H1 (cell line): Measurements from ENCODE around the gene IGSF23. TPM values are rescaled to one million over a fixed set of nuclear protein-coding genes. Genes with fewer than 3 reads are reported as not detected.

ENCODE experiments used
- CTCF ChIA-PET: fragments of 300-600 bp; sonication (Branson Sonifier 250); formaldehyde crosslinking; loops from one replicate; lab custom pipeline; 2021; ENCODE audit not compliant: partially characterized antibody; lab: Charles Lee
- POLR2A ChIA-PET: fragments of 300-600 bp; sonication (Branson Sonifier 250); formaldehyde crosslinking; loops from one replicate; lab custom pipeline; 2021; ENCODE audit warnings: inconsistent platforms; ENCODE audit not compliant: partially characterized antibody; lab: Charles Lee
- DNase-seq, 2 experiments: peaks; one replicate each; pipeline versions ENCODE4 v3.0.0 to v3.0.0-alpha.2; 2010 to 2022; ENCODE audit warnings: low spot score in 2 of 2, low read depth in 1 of 2, mixed read lengths in 1 of 2
- FAIRE-seq: peaks from 2 replicates; lab custom pipeline; 2011; peaks lifted over from hg19 to GRCh38; lab: Jason Lieb, UNC
- H2AFZ ChIP-seq: 2 replicates; pipeline ENCODE4 v1.8.1; 2012; ENCODE audit warnings: low read length, inconsistent platforms
- H2AK5ac ChIP-seq: 2 replicates; pipeline ENCODE4 v1.6.1; 2013; ENCODE audit warnings: low read depth, low read length
- H2BK120ac ChIP-seq: replicated peaks from 2 replicates; pipeline ENCODE3; 2013; ENCODE audit warnings: low read depth, low read length, inconsistent platforms
- H2BK12ac ChIP-seq: 2 replicates; pipeline ENCODE4 v1.6.1; 2013; ENCODE audit warnings: low read depth, low read length
- H2BK15ac ChIP-seq: 2 replicates; pipeline ENCODE4 v1.6.1; 2013; ENCODE audit warnings: low read length
- H2BK20ac ChIP-seq: 2 replicates; pipeline ENCODE4 v1.6.1; 2013; ENCODE audit warnings: low read length
- H2BK5ac ChIP-seq: 2 replicates; pipeline ENCODE4 v1.6.1; 2013; ENCODE audit warnings: low read depth, low read length
- H3K14ac ChIP-seq: 2 replicates; pipeline ENCODE4 v1.6.1; 2013; ENCODE audit warnings: inconsistent platforms; ENCODE audit not compliant: insufficient read length
- H3K18ac ChIP-seq: 2 replicates; pipeline ENCODE4 v1.6.1; 2013; ENCODE audit warnings: low read length; ENCODE audit errors: extremely low read depth
- H3K23ac ChIP-seq: 2 replicates; pipeline ENCODE4 v1.6.1; 2013; ENCODE audit warnings: inconsistent platforms; ENCODE audit not compliant: insufficient read length
- H3K23me2 ChIP-seq: 2 replicates; pipeline ENCODE4 v1.6.1; 2013; ENCODE audit warnings: low read depth, low read length
- H3K27ac ChIP-seq: 2 replicates; pipeline ENCODE4 v1.6.1; 2011; ENCODE audit warnings: low read depth, low read length, inconsistent platforms
- H3K27me3 ChIP-seq, 4 experiments: replicated peaks in 1 of 4; 1 replicate in 1 of 4; 2 replicates in 3 of 4; pipeline versions ENCODE4 v1.6.1 to v1.8.1; 2011 to 2013; ENCODE audit warnings: low read length in 3 of 4, mild to moderate bottlenecking in 3 of 4, inconsistent platforms in 2 of 4, mixed read lengths in 2 of 4, moderate library complexity in 1 of 4; ENCODE audit not compliant: control insufficient read depth in 3 of 4, insufficient read depth in 3 of 4; ENCODE audit errors: extremely low read depth in 1 of 4
- H3K36me3 ChIP-seq, 4 experiments: 2 replicates each; pipeline versions ENCODE4 v1.6.1 to v1.8.1; 2011 to 2013; ENCODE audit warnings: mild to moderate bottlenecking in 4 of 4, low read length in 3 of 4, moderate library complexity in 2 of 4, control low read depth in 1 of 4, inconsistent platforms in 1 of 4; ENCODE audit not compliant: insufficient read depth in 4 of 4, control insufficient read depth in 2 of 4
- H3K4ac ChIP-seq: replicated peaks from 2 replicates; pipeline ENCODE3; 2013; ENCODE audit warnings: low read length, low read depth, mixed read lengths, inconsistent platforms; ENCODE audit not compliant: insufficient read length
- H3K4me1 ChIP-seq, 4 experiments: replicated peaks in 1 of 4; 1 replicate in 1 of 4; 2 replicates in 3 of 4; pipeline versions ENCODE4 v1.6.1 to v1.8.1; 2011 to 2013; ENCODE audit warnings: low read length in 3 of 4, inconsistent platforms in 2 of 4, mixed read lengths in 1 of 4; ENCODE audit not compliant: insufficient read depth in 4 of 4, control insufficient read depth in 3 of 4
- H3K4me2 ChIP-seq, 2 experiments: 2 replicates each; pipeline versions ENCODE4 v1.6.1 to v1.8.1; 2011 to 2013; ENCODE audit warnings: low read depth in 2 of 2, low read length in 2 of 2, control low read depth in 1 of 2, inconsistent platforms in 1 of 2, mild to moderate bottlenecking in 1 of 2; ENCODE audit not compliant: insufficient read depth in 1 of 2
- H3K4me3 ChIP-seq, 4 experiments: fragments of 200-600, 300-600 bp in 1 of 4; sonication (generic), shearing (Covaris generic), sonication (Bioruptor Twin) in 1 of 4; 2 replicates each; pipeline versions ENCODE4 v1.5.1 to v1.8.1; 2011 to 2016; ENCODE audit warnings: low read length in 4 of 4, low read depth in 3 of 4, control low read depth in 2 of 4, inconsistent platforms in 2 of 4, mild to moderate bottlenecking in 2 of 4, mixed read lengths in 1 of 4, moderate library complexity in 1 of 4; ENCODE audit not compliant: insufficient read depth in 2 of 4; ENCODE audit errors: extremely low read depth in 1 of 4
- H3K56ac ChIP-seq: replicated peaks from 2 replicates; pipeline ENCODE3; 2013; ENCODE audit warnings: low read depth, mild to moderate bottlenecking, mixed read lengths, low read length, inconsistent platforms; ENCODE audit not compliant: insufficient read length
- H3K79me1 ChIP-seq: 2 replicates; pipeline ENCODE4 v1.6.1; 2013; ENCODE audit warnings: low read depth, low read length, control low read depth
- H3K79me2 ChIP-seq, 2 experiments: 2 replicates each; pipeline versions ENCODE4 v1.6.1 to v1.8.1; 2012 to 2013; ENCODE audit warnings: low read length in 2 of 2, mild to moderate bottlenecking in 2 of 2, inconsistent platforms in 1 of 2; ENCODE audit not compliant: insufficient read depth in 2 of 2, control insufficient read depth in 1 of 2
- H3K9ac ChIP-seq, 4 experiments: replicated peaks in 1 of 4; 1 replicate in 1 of 4; 2 replicates in 3 of 4; pipeline versions ENCODE4 v1.6.1 to v1.8.1; 2011 to 2013; ENCODE audit warnings: low read depth in 3 of 4, low read length in 3 of 4, control low read depth in 2 of 4, mild to moderate bottlenecking in 2 of 4, moderate library complexity in 2 of 4, inconsistent platforms in 1 of 4; ENCODE audit errors: extremely low read depth in 1 of 4
- H3K9me3 ChIP-seq, 2 experiments: 2 replicates each; pipeline versions ENCODE4 v1.6.1 to v1.8.1; 2012 to 2013; ENCODE audit warnings: mild to moderate bottlenecking in 2 of 2, moderate library complexity in 2 of 2, control low read depth in 1 of 2, inconsistent platforms in 1 of 2, low read depth in 1 of 2, low read length in 1 of 2, mixed read lengths in 1 of 2; ENCODE audit not compliant: insufficient read depth in 2 of 2
- H4K20me1 ChIP-seq, 2 experiments: replicated peaks in 1 of 2; 2 replicates each; pipeline versions ENCODE3 to v1.8.1; 2011 to 2013; ENCODE audit warnings: inconsistent platforms in 2 of 2, low read length in 2 of 2, mild to moderate bottlenecking in 1 of 2; ENCODE audit not compliant: insufficient read depth in 2 of 2, control insufficient read depth in 1 of 2
- H4K5ac ChIP-seq: 2 replicates; pipeline ENCODE4 v1.6.1; 2013; ENCODE audit warnings: low read length, low read depth, mixed read lengths, inconsistent platforms; ENCODE audit not compliant: insufficient read length
- H4K8ac ChIP-seq: 2 replicates; pipeline ENCODE4 v1.8.0; 2013; ENCODE audit warnings: mild to moderate bottlenecking, moderate library complexity, low read length, inconsistent platforms; ENCODE audit not compliant: insufficient read depth; ENCODE audit errors: extremely low read depth
- H4K91ac ChIP-seq: replicated peaks from 2 replicates; pipeline ENCODE3; 2013; ENCODE audit warnings: low read length, mixed read lengths, inconsistent platforms; ENCODE audit not compliant: insufficient read length
- E2F6 ChIP-seq: IDR thresholded peaks from 2 replicates; pipeline ENCODE4 v1.6.1; 2012; ENCODE audit warnings: inconsistent platforms
- FOSL1 ChIP-seq: IDR thresholded peaks from 2 replicates; pipeline ENCODE4 v1.6.1; 2011; ENCODE audit warnings: mild to moderate bottlenecking, low read depth, low read length, moderate library complexity; ENCODE audit not compliant: insufficient read depth
- SIRT6 ChIP-seq: IDR thresholded peaks from one replicate; pipeline ENCODE4 v1.7.1; 2012; ENCODE audit warnings: low read length, inconsistent platforms
- TAF7 ChIP-seq: optimal IDR thresholded peaks from 2 replicates; pipeline ENCODE3; 2011; ENCODE audit warnings: low read depth, mild to moderate bottlenecking, inconsistent platforms, low read length, moderate library complexity, borderline replicate concordance
- WGBS, 2 experiments: shearing (Covaris generic) in 1 of 2; methylation state at CpG; one replicate each; pipeline versions ENCODE4 v1.1.6 to v1.1.7; 2013 to 2015; ENCODE audit warnings: low lambda C conversion rate in 2 of 2, mixed read lengths in 2 of 2, inconsistent platforms in 1 of 2, low coverage in 1 of 2, missing lambda C conversion rate in 1 of 2; ENCODE audit not compliant: insufficient replicate concordance in 2 of 2, insufficient coverage in 1 of 2, insufficient read length in 1 of 2; ENCODE audit errors: extremely low coverage in 1 of 2, missing lambda C conversion rate in 1 of 2; 5-methylcytosine and 5-hydroxymethylcytosine counted together
- polyA plus RNA-seq, 7 experiments: library from polyadenylated mRNA; depleted of rRNA in 3 of 7; stranded (reverse) in 5 of 7; unstranded in 2 of 7; fragments of >200 nt in 5 of 7; fragments of 200-250 nt in 2 of 7; gene quantifications; 1 replicate in 5 of 7; 2 replicates in 1 of 7; 4 replicates in 1 of 7; pipeline versions ENCODE4 v1.2.1 to v1.2.3, GENCODE V29; 2011 to 2013; ENCODE audit warnings: missing spikeins in 2 of 7, mixed read lengths in 2 of 7
- total RNA-seq: library from RNA; stranded (reverse); fragmentation: NEBNext Ultra II Directional; extraction: Animal tissue kit (Norgen Biotek cat#: 25700); gene quantifications from 2 replicates; pipeline ENCODE4 v1.2.1, GENCODE V29; 2021

IGSF23 gene
- total and polyA plus RNA-seq, 2 of the 8 experiments (the other 6 are each of a cell fraction or from before 2014, with no cell fraction given) = not detected

- Histone ChIP-seq H3K23ac (no peak overlapping the region), H3K27me3 (no peaks in the 10 kb centered on the region), H3K4me3 (no peak overlapping the region), H3K36me3 (no peaks in the 10 kb centered on the region), H2AK5ac (no peak overlapping the region), H3K23me2 (no peaks in the 10 kb centered on the region), H3K27ac (no peak overlapping the region), H3K79me1 (no peaks in the 10 kb centered on the region), H4K5ac (no peak overlapping the region), H2BK20ac (no peak overlapping the region), H3K14ac (no peak overlapping the region), H2BK5ac (no peak overlapping the region), H2BK15ac (no peak overlapping the region), H2BK120ac (no peak overlapping the region), H3K9ac (no peak overlapping the region), H3K4ac (no peak overlapping the region), H2AFZ (no peak overlapping the region), H3K9me3 (no peaks in the 10 kb centered on the region), H4K8ac (no peak overlapping the region), H2BK12ac (no peak overlapping the region), H3K4me1 (peaks cover 0 to 4% (median 1%) of the 10 kb centered on the region in 4 experiments; a peak in 4 of 7 replicates), H3K4me2 (no peak overlapping the region), H3K56ac (no peak overlapping the region), H4K91ac (no peak overlapping the region), H3K79me2 (no peaks in the 10 kb centered on the region), H4K20me1 (no peaks in the 10 kb centered on the region), H3K18ac (no peak overlapping the region)
- ChIA-PET POLR2A (interaction anchor here (1.2 kb wide), 1 partner anchor 45 kb away, joined by 3 read pairs; no protein-coding TSS in a partner anchor), CTCF (interaction anchor here (0.7 to 5.8 kb wide), 19 partner anchors 10 to 88 kb away, joined by 3 to 31 read pairs (median 9); no protein-coding TSS in a partner anchor)
- 88% methylated on average over 2 of the region's 2 CpGs; no CpG with 5 or more reads in 1 of the 2 experiments for WGBS, 2 experiments
- DNase-seq = no peak
- TF ChIP-seq SIRT6 (no peak), E2F6 (no peak), TAF7 (no peak), FOSL1 (no peak)
- FAIRE-seq = no peak
Observed at GRCh38 chr19:44611812-44612295, 1.5 kb upstream of the IGSF23 start.
